Lower lobe of right lung (tissue), 2 donors: ENCODE results near the gene GAS6. TPM values are rescaled to one million over a fixed set of nuclear protein-coding genes. Genes with fewer than 3 reads are reported as not detected.

ENCODE experiments used
- ATAC-seq, 2 donors: fragments of 200-7000 bp; cut with Tn5 transposase; one replicate each; pipeline ENCODE4 v1.9.1; 2020 to 2022; ENCODE audit warnings: mild to moderate bottlenecking in 2 of 2, moderate library complexity in 2 of 2
- DNase-seq: peaks from one replicate; pipeline ENCODE4 v3.0.0-alpha.2; 2020
- H3K27ac ChIP-seq: fragments of 200-600 bp; one replicate; pipeline ENCODE4 v1.8.0; 2022
- H3K27me3 ChIP-seq: fragments of 200-600 bp; one replicate; pipeline ENCODE4 v1.8.0; 2022; ENCODE audit warnings: low read depth
- H3K36me3 ChIP-seq: fragments of 200-600 bp; one replicate; pipeline ENCODE4 v1.8.0; 2022; ENCODE audit warnings: mild to moderate bottlenecking
- H3K4me1 ChIP-seq: fragments of 200-600 bp; one replicate; pipeline ENCODE4 v1.8.0; 2022
- H3K4me3 ChIP-seq: fragments of 200-600 bp; one replicate; pipeline ENCODE4 v1.8.0; 2022; ENCODE audit warnings: mild to moderate bottlenecking
- H3K9me3 ChIP-seq: fragments of 200-600 bp; one replicate; pipeline ENCODE4 v1.8.0; 2022
- CTCF ChIP-seq: fragments of 200-600 bp; IDR thresholded peaks from one replicate; pipeline ENCODE4 v1.8.0; 2022; ENCODE audit warnings: antibody characterized with exemption, mild to moderate bottlenecking
- intact Hi-C: fragments of 100-400 bp; cut with DNase I; formaldehyde crosslinking; loops from one replicate; pipeline ENCODE4 v1.11.0; 2022
- total RNA-seq: library from RNA; stranded (reverse); fragmentation: NEBNext Ultra II Directional; extraction: Animal tissue kit (Norgen Biotek cat#: 25700); gene quantifications from one replicate; pipeline ENCODE4 v1.2.1, GENCODE V29; 2021
- donor health status: DM: no; HTN: yes; CAD: no; lungs with severe emphysema.

GAS6 gene
- total RNA-seq, 1 donor from 2014 or later = 111 TPM

- Histone ChIP-seq H3K4me3 (no peak overlapping the region), H3K27me3 (no peaks in the 10 kb centered on the region), H3K9me3 (no peaks in the 10 kb centered on the region), H3K27ac (no peak overlapping the region), H3K4me1 (no peaks in the 10 kb centered on the region), H3K36me3 (no peaks in the 10 kb centered on the region)
- no peak for TF ChIP-seq CTCF
- ATAC-seq (no peak), DNase-seq (no peak)
- intact Hi-C loops = no loop called here
Measured at GRCh38 chr13:113783200-113783881, 80.5 kb downstream of the GAS6 start.

GRCh38 chr13:113782472-113782871 is 81.4 kb downstream of the GAS6 start:
- intact Hi-C loops = no loop called here
- H3K27ac ChIP-seq = no peak overlapping the region
- no peak for TF ChIP-seq CTCF
- H3K4me1 ChIP-seq = no peaks in the 10 kb centered on the region
- no peaks in the 10 kb centered on the region for H3K36me3 ChIP-seq
- no peaks in the 10 kb centered on the region for H3K27me3 ChIP-seq
- no peak overlapping the region for H3K4me3 ChIP-seq
- DNase-seq (no peak), ATAC-seq (no peak)
- no peaks in the 10 kb centered on the region for H3K9me3 ChIP-seq

- Histone ChIP-seq H3K36me3 (no peaks in the 10 kb centered on the region), H3K27ac (no peak overlapping the region), H3K27me3 (peaks cover 7% of the 10 kb centered on the region), H3K9me3 (no peaks in the 10 kb centered on the region), H3K4me1 (no peaks in the 10 kb centered on the region), H3K4me3 (no peak overlapping the region)
- DNase-seq = no peak
- TF ChIP-seq CTCF = no peak
- ATAC-seq = no peak
- intact Hi-C loops = no loop called here
Measured at GRCh38 chr13:113781571-113781970, 82.3 kb downstream of the GAS6 start.

DNA sequence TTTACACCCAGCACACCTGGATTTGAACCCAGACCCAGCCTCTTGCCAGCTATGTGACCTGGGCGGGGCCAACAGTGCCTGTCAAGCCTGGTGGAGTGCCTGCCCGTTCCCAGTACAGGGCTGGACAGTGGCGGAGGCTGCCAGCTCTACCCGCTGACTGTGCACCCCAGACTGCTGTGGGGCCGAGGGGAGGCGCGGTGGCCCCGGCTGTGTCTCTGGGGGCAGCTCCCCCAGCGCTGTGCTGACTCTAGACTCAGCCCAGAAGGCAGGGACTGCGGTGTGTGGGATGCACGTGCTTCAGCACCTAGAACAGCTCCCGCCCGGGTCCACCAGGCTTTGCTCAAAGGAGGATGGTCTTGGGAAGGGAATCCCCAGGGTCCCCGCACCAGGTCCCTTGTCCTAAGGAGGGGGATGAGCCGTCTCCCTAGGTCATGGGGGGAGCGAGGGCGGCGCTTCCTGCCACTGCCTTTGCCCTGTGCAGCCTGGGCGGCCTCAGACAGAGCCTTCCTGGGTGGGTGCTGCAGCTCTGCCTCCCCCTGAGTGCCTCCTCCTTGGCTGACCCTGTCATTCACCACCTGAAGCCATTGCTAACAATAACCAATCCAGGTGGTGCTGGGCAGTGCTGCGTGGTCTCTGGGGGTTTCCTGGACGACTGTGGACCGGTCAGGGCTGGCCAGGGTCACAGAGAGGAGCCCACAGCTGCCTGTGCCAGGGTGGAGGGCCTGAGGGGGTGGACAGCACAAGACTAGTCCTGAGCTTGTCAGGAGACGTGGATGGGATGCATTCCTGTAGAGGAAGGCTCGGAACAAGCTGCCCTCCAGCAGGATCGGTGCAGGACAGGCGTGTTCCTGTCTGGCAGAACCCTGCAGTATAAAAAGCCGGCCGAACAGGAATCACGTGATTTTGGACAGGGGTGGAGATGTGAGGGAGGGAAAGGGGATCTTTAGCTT is 86.3 kb downstream of the GAS6 start:
- H3K4me1 ChIP-seq = no peaks in the 10 kb centered on the region
- ATAC-seq (peak; percentile 16 to 35), DNase-seq (no peak)
- H3K36me3 ChIP-seq = no peaks in the 10 kb centered on the region
- intact Hi-C loops = no loop called here
- no peak overlapping the region for H3K27ac ChIP-seq
- peaks cover 16% of the 10 kb centered on the region for H3K27me3 ChIP-seq
- H3K4me3 ChIP-seq = no peak overlapping the region
- no peak for TF ChIP-seq CTCF
- no peaks in the 10 kb centered on the region for H3K9me3 ChIP-seq

DNA sequence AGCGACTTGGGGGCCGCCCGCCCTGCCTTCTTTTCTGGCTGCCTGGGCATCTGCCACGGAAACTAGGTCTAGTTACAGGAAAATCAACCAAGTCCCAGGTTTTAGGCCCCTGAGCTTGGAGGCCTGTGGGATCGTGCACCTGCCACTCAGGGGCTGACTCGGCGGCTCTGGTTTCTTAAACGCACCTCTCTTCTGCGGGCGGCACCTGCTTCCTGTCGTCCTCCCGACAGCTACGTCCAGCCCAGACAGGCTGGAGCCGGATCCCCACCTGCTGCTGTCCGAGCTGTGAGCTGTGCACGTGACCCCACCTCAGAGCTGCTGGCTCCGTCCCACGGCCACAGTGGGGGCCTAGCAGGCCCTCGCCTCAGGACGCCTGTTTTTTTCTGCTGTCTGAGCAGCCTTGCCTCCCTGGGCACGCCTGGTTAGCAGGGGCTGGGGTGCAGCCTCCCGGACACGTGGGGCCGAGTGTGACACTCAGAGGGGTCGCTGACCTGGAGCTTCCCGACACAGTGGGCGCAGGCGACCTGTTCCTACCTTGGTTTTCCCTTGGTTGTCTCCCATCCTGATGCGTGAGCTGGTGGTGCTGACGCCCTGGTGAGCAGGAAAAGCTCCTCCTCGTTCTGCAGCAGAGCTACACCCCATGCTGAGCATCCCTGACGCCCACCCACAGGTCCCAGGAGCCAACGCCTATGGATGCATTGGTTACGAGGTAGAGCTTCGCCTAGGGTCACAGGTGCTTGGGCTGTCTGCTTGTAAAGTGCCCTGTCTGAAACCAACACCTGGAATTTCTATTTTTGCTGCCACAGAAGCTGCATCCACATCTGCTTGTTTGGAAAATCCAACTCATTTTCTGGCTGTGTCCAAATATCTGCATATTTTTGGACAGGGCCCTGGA is 87.4 kb downstream of the GAS6 start:
- intact Hi-C loops = no loop called here
- no peaks in the 10 kb centered on the region for H3K36me3 ChIP-seq
- peaks cover 16% of the 10 kb centered on the region for H3K27me3 ChIP-seq
- ATAC-seq (no peak), DNase-seq (no peak)
- no peaks in the 10 kb centered on the region for H3K4me1 ChIP-seq
- H3K27ac ChIP-seq = no peak overlapping the region
- H3K9me3 ChIP-seq = no peaks in the 10 kb centered on the region
- no peak overlapping the region for H3K4me3 ChIP-seq
- no peak for TF ChIP-seq CTCF
